B cell (primary cell): ENCODE results near the gene SHQ1. TPM values are rescaled to one million over a fixed set of nuclear protein-coding genes. Genes with fewer than 3 reads are reported as not detected.

Experiments
- ATAC-seq: fragments of 200-7000 bp; cut with Tn5 transposase; one replicate; pipeline ENCODE4 v1.10.0; 2021; ENCODE audit warnings: low read depth, mild to moderate bottlenecking, moderate number of reproducible peaks, moderate library complexity
- CTCF ChIA-PET: fragments of 350-600 bp; sonication (Branson Sonifier 250); formaldehyde crosslinking; loops from one replicate; lab custom pipeline; 2021; ENCODE audit warnings: antibody characterized with exemption, inconsistent platforms; lab: Charles Lee
- POLR2A ChIA-PET: fragments of 350-600 bp; sonication (Branson Sonifier 250); formaldehyde crosslinking; loops from one replicate; lab custom pipeline; 2021; ENCODE audit warnings: antibody characterized with exemption; lab: Charles Lee
- DNase-seq: peaks from one replicate; pipeline ENCODE4 v3.0.0; 2013
- H2AFZ ChIP-seq: 2 replicates; pipeline ENCODE4 v1.6.1; 2012; ENCODE audit warnings: mild to moderate bottlenecking, low read depth, low read length; ENCODE audit not compliant: insufficient read depth, poor library complexity, severe bottlenecking
- H3K27ac ChIP-seq, 2 donors: 1 replicate in 1 of 2; 2 replicates in 1 of 2; pipeline ENCODE4 v1.5.1; 2012 to 2013; ENCODE audit warnings: low read length in 2 of 2, mild to moderate bottlenecking in 2 of 2, moderate library complexity in 1 of 2
- H3K27me3 ChIP-seq, 4 experiments: fragments of 200-600 bp in 1 of 4; sonication (generic) in 1 of 4; replicated peaks in 1 of 4; 1 replicate in 2 of 4; 2 replicates in 2 of 4; pipeline versions ENCODE4 v1.6.1 to v1.7.0; 2013 to 2016; ENCODE audit warnings: low read length in 3 of 4, mild to moderate bottlenecking in 2 of 4, mixed read lengths in 1 of 4, moderate library complexity in 1 of 4; ENCODE audit not compliant: insufficient read depth in 4 of 4, control insufficient read depth in 3 of 4; ENCODE audit errors: control extremely low read depth in 1 of 4
- H3K36me3 ChIP-seq, 2 experiments: replicated peaks in 1 of 2; 1 replicate in 1 of 2; 2 replicates in 1 of 2; pipeline versions ENCODE4 v1.6.1 to v1.7.1; 2013; ENCODE audit warnings: low read length in 1 of 2; ENCODE audit not compliant: insufficient read depth in 2 of 2, control insufficient read depth in 1 of 2; ENCODE audit errors: control extremely low read depth in 1 of 2, extremely low read depth in 1 of 2
- H3K4me1 ChIP-seq, 2 donors: fragments of 200-600 bp in 1 of 2; sonication (generic) in 1 of 2; 1 replicate in 1 of 2; 2 replicates in 1 of 2; pipeline versions ENCODE4 v1.5.1 to v1.6.1; 2013 to 2017; ENCODE audit warnings: low read length in 2 of 2; ENCODE audit not compliant: control insufficient read depth in 2 of 2, insufficient read depth in 2 of 2
- H3K4me2 ChIP-seq: replicated peaks from 2 replicates; pipeline ENCODE3; 2012; ENCODE audit warnings: mild to moderate bottlenecking, low read depth, low read length; ENCODE audit not compliant: poor library complexity, severe bottlenecking
- H3K4me3 ChIP-seq, 5 experiments: fragments of 200-600 bp in 1 of 5; sonication (generic) in 1 of 5; 1 replicate in 3 of 5; 2 replicates in 2 of 5; pipeline versions ENCODE4 v1.5.1 to v1.7.0; 2011 to 2016; ENCODE audit warnings: low read length in 4 of 5, mild to moderate bottlenecking in 4 of 5, low read depth in 2 of 5, control low read depth in 1 of 5, moderate library complexity in 1 of 5; ENCODE audit not compliant: insufficient read depth in 1 of 5; ENCODE audit errors: control extremely low read depth in 1 of 5, extremely low read depth in 1 of 5
- H3K79me2 ChIP-seq: fragments of 200-600 bp; sonication (generic); one replicate; pipeline ENCODE4 v1.6.0; 2016; ENCODE audit warnings: low read length; ENCODE audit not compliant: control insufficient read depth, insufficient read depth
- H3K9ac ChIP-seq: fragments of 200-600 bp; sonication (generic); 2 replicates; pipeline ENCODE4 v1.6.1; 2017; ENCODE audit warnings: mild to moderate bottlenecking, low read length, moderate library complexity
- H3K9me3 ChIP-seq, 3 donors: one replicate each; pipeline versions ENCODE4 v1.6.1 to v1.7.1; 2013; ENCODE audit warnings: low read length in 2 of 3; ENCODE audit not compliant: control insufficient read depth in 2 of 3, insufficient read depth in 1 of 3; ENCODE audit errors: control extremely low read depth in 1 of 3
- H4K20me1 ChIP-seq: 2 replicates; pipeline ENCODE4 v1.6.0; 2012; ENCODE audit warnings: mild to moderate bottlenecking, low read length; ENCODE audit not compliant: insufficient read depth, control insufficient read depth, poor library complexity, severe bottlenecking
- H3K27ac Mint-ChIP-seq: one replicate; pipeline ENCODE4 v1.8.0; 2021; ENCODE audit warnings: mixed read lengths
- H3K27me3 Mint-ChIP-seq: one replicate; pipeline ENCODE4 v1.8.0; 2021; ENCODE audit warnings: mixed read lengths
- H3K4me1 Mint-ChIP-seq: one replicate; pipeline ENCODE4 v1.8.0; 2021; ENCODE audit warnings: mixed read lengths
- H3K4me3 Mint-ChIP-seq: one replicate; pipeline ENCODE4 v1.8.0; 2021; ENCODE audit warnings: mixed read lengths
- H3K9me3 Mint-ChIP-seq: one replicate; pipeline ENCODE4 v1.8.0; 2022; ENCODE audit warnings: mixed read lengths; ENCODE audit not compliant: insufficient read depth
- CTCF ChIP-seq: fragments of 200-600 bp; IDR thresholded peaks from one replicate; pipeline ENCODE4 v1.8.0; 2022; ENCODE audit warnings: antibody characterized with exemption, mild to moderate bottlenecking
- EZH2 ChIP-seq: IDR thresholded peaks from 2 replicates; pipeline ENCODE4 v1.6.1; 2012; ENCODE audit warnings: borderline replicate concordance, low read depth, mild to moderate bottlenecking, moderate library complexity, low read length; ENCODE audit not compliant: insufficient read depth, poor library complexity, severe bottlenecking
- WGBS: methylation state at CpG from one replicate; pipeline ENCODE4 v1.1.5; 2013; ENCODE audit warnings: missing lambda C conversion rate; ENCODE audit not compliant: insufficient coverage; 5-methylcytosine and 5-hydroxymethylcytosine counted together
- intact Hi-C: fragments of 100-400 bp; cut with micrococcal nuclease; formaldehyde crosslinking; loops from one replicate; pipeline ENCODE4 v1.10.0; 2022
- polyA plus RNA-seq: library from polyadenylated mRNA; depleted of rRNA; stranded (reverse); fragments of >200 nt; gene quantifications from 2 replicates; pipeline ENCODE4 v1.2.3, GENCODE V29; 2012
- total RNA-seq, 2 donors: library from RNA; stranded (reverse); fragments of 120-200 nt in 1 of 2; gene quantifications; 1 replicate in 1 of 2; 2 replicates in 1 of 2; pipeline versions ENCODE4 v1.2.3 to v1.2.4, GENCODE V29; 2013 to 2022

Gene SHQ1
- total and polyA plus RNA-seq, 2 donors (not counting 1 experiment from before 2014, with no cell fraction given) = 3.6 to 32.0 TPM

GRCh38 chr3:72798552-72799195 is 49.6 kb downstream of the SHQ1 start:
- Mint-ChIP-seq H3K27ac (no peak overlapping the region), H3K4me3 (no peak overlapping the region), H3K4me1 (no peaks in the 10 kb centered on the region), H3K27me3 (no peaks in the 10 kb centered on the region), H3K9me3 (no peaks in the 10 kb centered on the region)
- Histone ChIP-seq H3K36me3 (no peaks in the 10 kb centered on the region), H3K9ac (no peak overlapping the region), H3K4me2 (no peak overlapping the region), H3K9me3 (no peaks in the 10 kb centered on the region), H3K4me1 (no peaks in the 10 kb centered on the region), H4K20me1 (no peaks in the 10 kb centered on the region), H3K27ac (no peak overlapping the region), H3K4me3 (no peak overlapping the region), H3K79me2 (no peaks in the 10 kb centered on the region), H3K27me3 (no peaks in the 10 kb centered on the region), H2AFZ (no peak overlapping the region)
- TF ChIP-seq CTCF = no peak
- TF ChIP-seq EZH2 = no peak
- no peak for DNase-seq
- ChIA-PET CTCF (interaction anchor here (0.6 to 0.9 kb wide), 2 partner anchors 9 to 56 kb away, joined by 3 to 4 read pairs; no protein-coding TSS in a partner anchor), POLR2A (no interaction called here)
- ATAC-seq = no peak
- WGBS = no CpG with 5 or more reads among the region's 3 CpGs
- intact Hi-C loops = no loop called here

- intact Hi-C loops = no loop called here
- H3K4me3 Mint-ChIP-seq = no peak overlapping the region
- no peak overlapping the region for H3K27ac Mint-ChIP-seq
- Histone ChIP-seq H3K79me2 (no peaks in the 10 kb centered on the region), H3K4me2 (no peak overlapping the region), H3K9ac (no peak overlapping the region), H3K9me3 (no peaks in the 10 kb centered on the region), H2AFZ (no peak overlapping the region), H3K36me3 (no peaks in the 10 kb centered on the region), H3K27me3 (no peaks in the 10 kb centered on the region), H3K4me3 (no peak overlapping the region), H3K27ac (no peak overlapping the region), H3K4me1 (no peaks in the 10 kb centered on the region), H4K20me1 (no peaks in the 10 kb centered on the region)
- no peaks in the 10 kb centered on the region for H3K9me3 Mint-ChIP-seq
- CTCF ChIA-PET = interaction anchor here (0.9 kb wide), 1 partner anchor 9 kb away, joined by 4 read pairs; no protein-coding TSS in a partner anchor
- H3K27me3 Mint-ChIP-seq = no peaks in the 10 kb centered on the region
- 93% methylated on average over 9 of the region's 12 CpGs for WGBS
- DNase-seq = no peak
- POLR2A ChIA-PET = no interaction called here
- no peaks in the 10 kb centered on the region for H3K4me1 Mint-ChIP-seq
- TF ChIP-seq EZH2 (no peak), CTCF (no peak)
- ATAC-seq = no peak
Observed at GRCh38 chr3:72797773-72798543, 50.3 kb downstream of the SHQ1 start.
